Measurements from ENCODE around the gene PVR. TPM values are rescaled to one million over a fixed set of nuclear protein-coding genes. Genes with fewer than 3 reads are reported as not detected.

Gene PVR
- total and polyA plus RNA-seq, 9 of the 15 experiments (the other 6 are each of a cell fraction or from before 2014, with no cell fraction given), result 0.89 to 14.5 (median 9.8) TPM

GRCh38 chr19:44692379-44692721 is 48.6 kb downstream of the PVR start:
- no peaks in the 10 kb centered on the region; the same call in 1 of the 2 replicates for H4K20me1 ChIP-seq (replicated peaks; ENCODE audit: control insufficient read depth, insufficient read depth, low read length)
- H3K36me3 ChIP-seq (ENCODE audit: control insufficient read depth, insufficient read depth, low read length), result no peaks in the 10 kb centered on the region
- no peaks in the 10 kb centered on the region for H3K9me1 ChIP-seq (ENCODE audit: control insufficient read depth, insufficient read depth, low read length)
- in situ Hi-C loops (cut with MboI) (no loop called here), intact Hi-C loops (cut with micrococcal nuclease) (no loop called here)
- no peak for ATAC-seq
- POLR2A ChIA-PET, result no interaction called here
- H3K79me2 ChIP-seq (ENCODE audit: control insufficient read depth, insufficient read depth, low read length), result no peaks in the 10 kb centered on the region
- no peak overlapping the region for H3K4me3 ChIP-seq
- H3K4me1 ChIP-seq (replicated peaks in 1 of 2; ENCODE audit: control insufficient read depth in 2 of 2, insufficient read depth in 2 of 2, low read length in 2 of 2), result peaks cover 25 to 40% of the 10 kb centered on the region in 2 experiments
- no peaks in the 10 kb centered on the region for H3K27me3 ChIP-seq (ENCODE audit: control insufficient read depth in 2 of 2, insufficient read depth in 2 of 2, low read length in 2 of 2)
- CTCF ChIA-PET (ENCODE audit: low intra/inter-chr PET ratio), result interaction anchor here (1.4 kb wide), 1 partner anchor 92 kb away, joined by 4 read pairs; no protein-coding TSS in a partner anchor
- DNase-seq (ENCODE audit: extremely low read depth in 1 of 4, low spot score in 3 of 4), result no peak
- TF ChIP-seq CCAR2 (IDR thresholded peaks at IDR 0.05; ENCODE audit: low read depth, low read length) (no peak), PHF20 (IDR thresholded peaks at IDR 0.05; ENCODE audit: partially characterized antibody) (no peak), ZC3H11A (IDR thresholded peaks at IDR 0.05; ENCODE audit: low read depth, low read length) (no peak), ZNF316 (IDR thresholded peaks at IDR 0.05) (no peak), SMARCC2 (IDR thresholded peaks at IDR 0.05; ENCODE audit: low read depth) (no peak), AFF4 (CRISPR knock-in tag; IDR thresholded peaks at IDR 0.05) (no peak)
- BruUV-seq (replicated peaks), result no TSS peak
- H3K9ac ChIP-seq (ENCODE audit: insufficient read depth in 1 of 2, low read depth in 2 of 2, low read length in 2 of 2), result peak overlapping the region in 1 of 2 experiments; percentile 53; a peak in 1 of 4 replicates
- no peak overlapping the region for H3K27ac ChIP-seq (ENCODE audit: extremely low read depth, low read depth, low read length)
- H2AFZ ChIP-seq (ENCODE audit: low read depth, low read length), result peak overlapping the region; percentile 64; the same call in 1 of the 2 replicates
- 75% methylated on average over 4 of the region's 5 CpGs for WGBS (ENCODE audit: insufficient coverage, low coverage, missing lambda C conversion rate)
- H3K4me2 ChIP-seq (ENCODE audit: insufficient read depth, low read length), result no peak overlapping the region
- no peaks in the 10 kb centered on the region for H3K9me3 ChIP-seq (replicated peaks; ENCODE audit: control insufficient read depth, insufficient read depth, low read depth, low read length)
- no peak for FAIRE-seq
